COLO829 (cell line): Measurements from ENCODE around the gene CDK4.

Experiments
- DNase-seq: peaks from one replicate; pipeline ENCODE4 v3.0.0; 2012; ENCODE audit warnings: low spot score

CDK4 gene

DNA sequence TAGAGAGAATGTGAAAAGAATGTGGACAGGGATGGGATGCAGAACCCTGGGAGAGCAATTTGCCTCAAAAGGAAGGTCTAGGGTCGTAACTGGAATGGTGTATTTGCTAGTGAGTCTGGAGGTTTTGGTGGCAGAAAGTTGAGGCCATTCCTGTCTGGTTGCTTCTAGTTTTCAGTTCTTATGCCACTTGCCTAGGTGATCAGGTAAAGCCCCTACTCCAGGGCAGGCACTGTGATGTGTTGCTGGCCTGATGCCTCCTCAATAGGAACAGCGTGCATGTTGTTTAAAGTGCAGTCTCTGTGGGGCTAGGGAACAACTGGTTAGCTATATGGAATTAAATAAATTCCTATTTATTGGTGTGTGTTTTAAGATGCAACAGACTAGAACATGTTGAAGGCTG is 51.8 kb downstream of the CDK4 start:
- no peak for DNase-seq

DNA sequence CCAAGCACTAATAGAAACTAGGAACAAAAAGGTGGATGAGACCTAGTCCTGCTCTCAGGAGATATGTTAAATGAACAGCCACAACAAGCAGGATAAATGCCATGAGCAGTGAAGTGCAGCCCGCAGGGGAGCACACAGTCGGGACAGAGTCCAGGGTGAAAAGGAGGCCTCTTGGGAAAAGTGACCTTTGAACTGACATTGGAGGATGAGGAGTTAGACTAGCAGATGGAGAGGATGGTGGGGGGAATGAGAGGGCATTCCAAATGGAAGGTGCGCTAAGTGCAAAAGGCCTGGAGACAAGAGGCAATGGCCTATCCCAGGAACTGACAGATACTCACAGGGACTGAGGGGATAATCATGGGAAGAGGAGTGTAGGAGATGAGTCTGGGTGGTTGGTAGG is 53.7 kb downstream of the CDK4 start:
- DNase-seq = no peak
